WTC11 (cell line): ENCODE data around the gene NCL. TPM values are rescaled to one million over a fixed set of nuclear protein-coding genes. Genes with fewer than 3 reads are reported as not detected.

ENCODE experiments used
- AFF4 ChIP-seq: sonication (generic); formaldehyde crosslinking; IDR thresholded peaks from 2 replicates; pipeline ENCODE4 v1.8.1; 2023; ENCODE audit warnings: mild to moderate bottlenecking, missing genetic modification reagents, borderline replicate concordance
- CBFB ChIP-seq: sonication (generic); formaldehyde crosslinking; IDR thresholded peaks from 2 replicates; pipeline ENCODE4 v1.8.1; 2022; ENCODE audit warnings: mild to moderate bottlenecking, low read depth, missing genetic modification reagents
- CREB1 ChIP-seq: sonication (generic); formaldehyde crosslinking; IDR thresholded peaks from 2 replicates; pipeline ENCODE4 v1.8.0; 2023; ENCODE audit warnings: mild to moderate bottlenecking, missing genetic modification reagents
- FOXP1 ChIP-seq: sonication (generic); formaldehyde crosslinking; IDR thresholded peaks from 2 replicates; pipeline ENCODE4 v1.8.0; 2022; ENCODE audit warnings: missing genetic modification reagents, mild to moderate bottlenecking, moderate library complexity, borderline replicate concordance
- GABPB1 ChIP-seq: sonication (generic); formaldehyde crosslinking; IDR thresholded peaks from 2 replicates; pipeline ENCODE4 v1.8.1; 2023; ENCODE audit warnings: mild to moderate bottlenecking, missing genetic modification reagents
- MXD4 ChIP-seq: fragments of 250-450 bp; sonication (Bioruptor Pico); IDR thresholded peaks from 2 replicates; pipeline ENCODE4 v1.8.0; 2021; ENCODE audit warnings: mild to moderate bottlenecking, moderate library complexity, borderline replicate concordance
- MYBL2 ChIP-seq: sonication (generic); formaldehyde crosslinking; IDR thresholded peaks from 2 replicates; pipeline ENCODE4 v1.8.1; 2023; ENCODE audit warnings: mild to moderate bottlenecking, moderate library complexity, missing genetic modification reagents
- NFE2L1 ChIP-seq: sonication (generic); formaldehyde crosslinking; IDR thresholded peaks from 2 replicates; pipeline ENCODE4 v1.8.1; 2023; ENCODE audit warnings: missing genetic modification reagents
- RORB ChIP-seq: fragments of 250-450 bp; sonication (Bioruptor Pico); IDR thresholded peaks from 2 replicates; pipeline ENCODE4 v1.9.0; 2021; ENCODE audit warnings: mild to moderate bottlenecking
- SP1 ChIP-seq: sonication (generic); formaldehyde crosslinking; conservative IDR thresholded peaks from 2 replicates; pipeline ENCODE4 v1.8.1; 2022; ENCODE audit warnings: missing genetic modification reagents
- USF2 ChIP-seq: sonication (generic); formaldehyde crosslinking; IDR thresholded peaks from 2 replicates; pipeline ENCODE4 v1.8.1; 2023; ENCODE audit warnings: mild to moderate bottlenecking, missing genetic modification reagents, moderate library complexity
- ZNF121 ChIP-seq: sonication (generic); formaldehyde crosslinking; IDR thresholded peaks from 2 replicates; pipeline ENCODE4 v1.8.0; 2023; ENCODE audit warnings: missing genetic modification reagents
- ZNF232 ChIP-seq: sonication (generic); formaldehyde crosslinking; IDR thresholded peaks from 2 replicates; pipeline ENCODE4 v1.8.0; 2022; ENCODE audit warnings: mild to moderate bottlenecking, missing genetic modification reagents
- ZNF281 ChIP-seq: sonication (generic); formaldehyde crosslinking; IDR thresholded peaks from 2 replicates; pipeline ENCODE4 v1.8.0; 2023; ENCODE audit warnings: mild to moderate bottlenecking, missing genetic modification reagents
- ZNF512 ChIP-seq: sonication (generic); formaldehyde crosslinking; IDR thresholded peaks from 2 replicates; pipeline ENCODE4 v1.8.1; 2022; ENCODE audit warnings: missing genetic modification reagents, borderline replicate concordance
- ZSCAN18 ChIP-seq: fragments of 250-450 bp; sonication (Bioruptor Pico); IDR thresholded peaks from 2 replicates; pipeline ENCODE4 v2.1.2; 2022; ENCODE audit warnings: mild to moderate bottlenecking, moderate library complexity
- total RNA-seq: library from RNA; stranded (reverse); gene quantifications from 3 replicates; pipeline ENCODE4 v1.2.3, GENCODE V29; 2021

Gene NCL
- total RNA-seq, 1 experiment from 2014 or later: 1,223 TPM

GRCh38 chr2:231463698-231464575, at the start of gene NCL (continued):
- TF ChIP-seq ZNF512 (CRISPR knock-in tag) (no peak), ZNF121 (0 out of 2 replicates have a peak, but pooled peaks have one; percentile 5), AFF4 (CRISPR knock-in tag) (no peak), ZNF281 (0 out of 2 replicates have a peak, but pooled peaks have one; percentile 42), NFE2L1 (peak; percentile 57; the same call in 1 of the 2 replicates), ZNF232 (CRISPR knock-in tag) (peak; percentile 91), USF2 (peak; percentile 97), FOXP1 (CRISPR knock-in tag) (peak; percentile 22), RORB (CRISPR knock-in tag) (no peak), CREB1 (no peak), SP1 (CRISPR knock-in tag) (no peak; the same call in none of the 2 replicates), MYBL2 (CRISPR knock-in tag) (0 out of 2 replicates have a peak, but pooled peaks have one; percentile 56), ZSCAN18 (CRISPR knock-in tag) (no peak), GABPB1 (peak; percentile 40), CBFB (peak; percentile 48; the same call in 1 of the 2 replicates), MXD4 (CRISPR knock-in tag) (no peak)
